Ishikawa (cell line): ENCODE data around the gene CD63.

ENCODE experiments used
- CEBPB ChIP-seq: IDR thresholded peaks from 2 replicates; pipeline ENCODE4 v1.6.1; 2012
- CREB1 ChIP-seq: IDR thresholded peaks from 2 replicates; pipeline ENCODE4 v1.6.1; 2012; ENCODE audit warnings: low read depth
- EGR1 ChIP-seq: IDR thresholded peaks from 2 replicates; pipeline ENCODE4 v1.6.1; 2012
- EP300 ChIP-seq: IDR thresholded peaks from 2 replicates; pipeline ENCODE4 v1.6.1; 2012; ENCODE audit warnings: borderline replicate concordance
- FOXM1 ChIP-seq: IDR thresholded peaks from 2 replicates; pipeline ENCODE4 v1.6.1; 2012; ENCODE audit warnings: low read depth, borderline replicate concordance
- MAX ChIP-seq: IDR thresholded peaks from 2 replicates; pipeline ENCODE4 v1.6.1; 2012
- NFIC ChIP-seq: IDR thresholded peaks from 2 replicates; pipeline ENCODE4 v1.6.1; 2012
- RAD21 ChIP-seq: IDR thresholded peaks from 2 replicates; pipeline ENCODE4 v1.6.1; 2012; ENCODE audit warnings: low read depth
- REST ChIP-seq: IDR thresholded peaks from 2 replicates; pipeline ENCODE4 v1.6.1; 2012; ENCODE audit warnings: low read depth, mild to moderate bottlenecking
- TAF1 ChIP-seq: IDR thresholded peaks from 2 replicates; pipeline ENCODE4 v1.6.1; 2012; ENCODE audit warnings: low read depth, mild to moderate bottlenecking
- TCF12 ChIP-seq: IDR thresholded peaks from 2 replicates; pipeline ENCODE4 v1.6.1; 2012; ENCODE audit warnings: low read depth
- TEAD4 ChIP-seq: IDR thresholded peaks from 2 replicates; pipeline ENCODE4 v1.6.1; 2012
- USF1 ChIP-seq: IDR thresholded peaks from 2 replicates; pipeline ENCODE4 v1.6.1; 2012
- YY1 ChIP-seq: IDR thresholded peaks from 2 replicates; pipeline ENCODE4 v1.6.1; 2012; ENCODE audit warnings: low read depth
- ZBTB7A ChIP-seq: IDR thresholded peaks from 2 replicates; pipeline ENCODE4 v1.6.1; 2012; ENCODE audit warnings: low read depth

The CD63 gene

DNA sequence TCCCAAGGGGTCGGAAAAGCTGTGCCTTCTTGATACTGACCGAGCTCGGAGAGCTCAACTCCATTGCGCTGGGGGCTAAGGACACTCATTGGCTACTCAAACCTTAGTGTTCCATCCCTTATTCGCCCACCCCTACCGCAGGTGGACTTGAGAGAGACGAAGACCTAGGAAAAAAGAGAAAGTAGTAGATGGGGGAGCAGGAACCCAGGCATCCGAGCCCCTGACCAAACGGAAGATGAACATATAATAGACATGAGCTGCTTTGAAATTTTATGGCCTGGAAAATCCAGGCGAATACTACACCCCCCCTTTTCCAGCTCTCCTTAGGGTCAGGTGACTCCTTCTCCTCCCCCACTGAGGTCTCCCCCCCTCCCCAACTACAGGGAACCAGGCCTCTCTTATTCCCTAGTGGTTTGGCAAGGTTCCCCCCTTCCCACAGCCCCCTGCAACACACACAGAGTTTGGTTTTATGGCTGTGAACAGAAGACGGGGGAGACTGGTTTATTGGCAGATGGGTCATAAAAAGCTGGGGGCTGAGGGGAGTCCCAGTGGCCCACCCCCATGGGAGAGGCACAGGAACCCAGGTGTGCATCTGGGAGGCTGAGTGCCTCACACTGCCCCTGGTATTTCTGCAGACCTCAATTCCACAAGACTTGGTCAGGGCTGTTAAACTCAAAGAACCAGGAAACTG is 15.7 kb upstream of the CD63 start:
- TF ChIP-seq NFIC (no peak), REST (no peak), CREB1 (no peak), USF1 (no peak), YY1 (no peak), EP300 (no peak), MAX (no peak), FOXM1 (no peak), EGR1 (no peak), RAD21 (no peak), CEBPB (no peak), TEAD4 (no peak), TAF1 (no peak), TCF12 (no peak), ZBTB7A (no peak)

DNA sequence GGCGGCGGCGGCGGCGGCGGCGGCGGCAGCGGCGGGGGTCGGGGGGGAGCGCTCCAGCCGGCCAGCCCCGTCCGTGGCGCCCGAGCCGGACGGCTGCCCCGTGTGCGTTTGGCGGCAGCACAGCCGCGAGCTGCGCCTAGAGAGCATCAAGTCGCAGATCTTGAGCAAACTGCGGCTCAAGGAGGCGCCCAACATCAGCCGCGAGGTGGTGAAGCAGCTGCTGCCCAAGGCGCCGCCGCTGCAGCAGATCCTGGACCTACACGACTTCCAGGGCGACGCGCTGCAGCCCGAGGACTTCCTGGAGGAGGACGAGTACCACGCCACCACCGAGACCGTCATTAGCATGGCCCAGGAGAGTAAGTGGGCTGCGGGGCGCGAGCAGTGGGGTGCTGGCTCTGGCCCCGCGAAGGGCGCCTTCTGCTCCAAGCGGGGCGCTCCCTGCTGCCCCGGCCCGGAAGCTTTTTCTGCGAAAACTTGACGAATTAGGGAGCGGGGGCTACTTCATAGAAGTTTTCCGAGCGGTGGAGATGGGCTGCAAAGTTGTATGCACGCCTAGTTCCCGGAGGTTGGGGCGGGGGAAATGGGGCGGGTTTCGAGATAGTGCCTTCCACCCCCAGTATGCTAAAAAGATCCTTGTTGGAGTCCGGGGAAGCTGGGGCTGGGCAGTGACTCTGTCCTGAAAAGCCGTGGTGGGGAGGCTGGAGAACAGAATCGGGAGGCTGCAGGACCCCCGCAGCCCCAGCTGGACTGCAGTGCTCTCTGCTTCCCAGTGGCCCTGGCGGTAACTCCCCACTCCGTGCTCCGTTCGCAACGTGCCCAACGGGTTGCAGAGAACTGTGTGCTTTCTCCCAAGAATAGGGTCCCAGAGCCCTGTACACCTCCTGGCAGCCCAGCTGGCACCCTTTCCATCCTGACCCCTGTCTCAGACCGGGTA is 14.9 kb upstream of the CD63 start:
- no peak for TF ChIP-seq TEAD4
- TF ChIP-seq REST: no peak
- peak; percentile 85 for TF ChIP-seq MAX
- TF ChIP-seq ZBTB7A: no peak; the same call in 1 of the 2 replicates
- peak; percentile 14; the same call in 1 of the 2 replicates for TF ChIP-seq RAD21
- TF ChIP-seq NFIC: no peak
- no peak for TF ChIP-seq CEBPB
- TF ChIP-seq CREB1: no peak
- TF ChIP-seq YY1: no peak
- no peak; the same call in 1 of the 2 replicates for TF ChIP-seq TAF1
- 0 out of 2 replicates have a peak, but pooled peaks have one; percentile 32 for TF ChIP-seq EP300
- no peak for TF ChIP-seq TCF12

DNA sequence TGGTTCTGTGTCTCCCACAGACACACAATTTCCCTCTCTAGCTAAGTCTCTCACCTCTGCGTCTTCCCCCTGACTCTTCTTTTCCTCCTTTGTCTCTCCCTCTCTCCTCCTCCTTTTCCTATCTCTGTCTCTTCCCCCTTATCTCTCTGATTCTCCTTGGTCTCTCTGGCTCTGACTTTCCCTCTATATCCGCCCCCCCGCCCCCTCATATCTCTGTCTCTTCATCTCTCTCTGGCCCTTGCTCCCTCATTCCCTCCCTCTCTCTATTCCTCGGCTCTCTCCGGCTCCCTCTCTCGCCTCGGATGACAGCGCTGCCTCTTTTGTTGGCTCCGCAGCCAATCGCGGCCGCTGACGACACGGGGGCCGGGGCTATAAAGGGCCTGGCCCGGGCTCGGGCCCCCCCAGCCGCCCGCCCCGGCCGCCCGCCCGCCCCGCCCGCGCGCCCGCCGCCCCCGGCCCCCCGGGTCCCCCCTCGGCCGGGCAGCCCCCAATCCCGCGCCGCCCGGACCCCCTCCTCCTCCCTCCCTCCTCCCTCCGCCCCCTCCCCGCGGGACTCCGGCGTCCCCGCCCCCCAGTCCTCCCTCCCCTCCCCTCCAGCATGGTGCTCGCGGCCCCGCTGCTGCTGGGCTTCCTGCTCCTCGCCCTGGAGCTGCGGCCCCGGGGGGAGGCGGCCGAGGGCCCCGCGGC is 14.1 kb upstream of the CD63 start, which contains the start of gene GDF11:
Gene GDF11 (plus strand): TSS at position 404 of the 687 bp plus-strand sequence. CDS start 195 bp downstream, at position 599.
- 0 out of 2 replicates have a peak, but pooled peaks have one; percentile 59 for TF ChIP-seq ZBTB7A
- no peak for TF ChIP-seq TCF12

- TF ChIP-seq MAX (no peak), TAF1 (no peak), REST (no peak), FOXM1 (no peak), CREB1 (no peak), EP300 (no peak), TEAD4 (no peak), RAD21 (no peak), NFIC (no peak), CEBPB (no peak), ZBTB7A (no peak), USF1 (no peak)
Observed at GRCh38 chr12:55741931-55742680, 13.3 kb upstream of the CD63 start.
